ENCODE measurements around the gene AKAP10.

DNA sequence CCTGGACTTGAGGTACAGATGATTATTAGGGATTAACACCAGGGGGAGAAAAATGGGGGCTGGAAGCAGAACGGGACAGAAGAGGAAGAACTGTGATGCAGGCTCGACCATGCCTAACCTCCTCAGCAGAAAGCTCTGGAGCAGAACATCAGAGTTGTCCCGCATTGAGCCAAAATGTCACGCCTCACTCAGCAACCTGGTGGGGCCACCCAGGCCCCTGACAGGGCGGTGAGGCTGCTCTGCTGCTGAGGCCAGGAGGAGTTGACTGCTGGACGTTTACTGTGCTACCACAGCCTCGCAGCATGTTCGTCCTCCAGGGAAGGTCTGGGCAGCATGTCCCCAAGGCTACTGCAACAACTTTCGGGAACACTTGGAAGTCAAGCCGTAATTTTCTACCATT is 103.4 kb downstream of the AKAP10 start:
- TF ChIP-seq, protein P1, sequence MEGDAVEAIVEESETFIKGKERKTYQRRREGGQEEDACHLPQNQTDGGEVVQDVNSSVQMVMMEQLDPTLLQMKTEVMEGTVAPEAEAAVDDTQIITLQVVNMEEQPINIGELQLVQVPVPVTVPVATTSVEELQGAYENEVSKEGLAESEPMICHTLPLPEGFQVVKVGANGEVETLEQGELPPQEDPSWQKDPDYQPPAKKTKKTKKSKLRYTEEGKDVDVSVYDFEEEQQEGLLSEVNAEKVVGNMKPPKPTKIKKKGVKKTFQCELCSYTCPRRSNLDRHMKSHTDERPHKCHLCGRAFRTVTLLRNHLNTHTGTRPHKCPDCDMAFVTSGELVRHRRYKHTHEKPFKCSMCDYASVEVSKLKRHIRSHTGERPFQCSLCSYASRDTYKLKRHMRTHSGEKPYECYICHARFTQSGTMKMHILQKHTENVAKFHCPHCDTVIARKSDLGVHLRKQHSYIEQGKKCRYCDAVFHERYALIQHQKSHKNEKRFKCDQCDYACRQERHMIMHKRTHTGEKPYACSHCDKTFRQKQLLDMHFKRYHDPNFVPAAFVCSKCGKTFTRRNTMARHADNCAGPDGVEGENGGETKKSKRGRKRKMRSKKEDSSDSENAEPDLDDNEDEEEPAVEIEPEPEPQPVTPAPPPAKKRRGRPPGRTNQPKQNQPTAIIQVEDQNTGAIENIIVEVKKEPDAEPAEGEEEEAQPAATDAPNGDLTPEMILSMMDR (IDR thresholded peaks at IDR 0.05; ENCODE audit: insufficient read depth, low read length, poor library complexity, severe bottlenecking), result no peak
- no peak for TF ChIP-seq EZH2phosphoT487 (conservative IDR thresholded peaks at IDR 0.05; ENCODE audit: low read length)

All from SU-DHL-6 (cell line).